ENCODE results near the gene PLCD3. TPM values are rescaled to one million over a fixed set of nuclear protein-coding genes. Genes with fewer than 3 reads are reported as not detected.

Gene PLCD3
- total and polyA plus RNA-seq, 9 of the 15 experiments (the other 6 are each of a cell fraction or from before 2014, with no cell fraction given): 0.20 to 22.6 (median 7.5) TPM

- no peak for TF ChIP-seq ZNF318 (IDR thresholded peaks at IDR 0.05; ENCODE audit: borderline replicate concordance in 1 of 2, low read depth in 1 of 2)
- TF ChIP-seq RBM39 (optimal IDR thresholded peaks at IDR 0.05; ENCODE audit: low read depth, low read length): no peak
- TF ChIP-seq ZNF280A (IDR thresholded peaks at IDR 0.05; ENCODE audit: low read depth, partially characterized antibody): no peak
- TF ChIP-seq ZNF232 (CRISPR knock-in tag; IDR thresholded peaks at IDR 0.05): peak; percentile 64; the same call in 1 of the 2 replicates
- TF ChIP-seq ZNF830 (CRISPR knock-in tag; IDR thresholded peaks at IDR 0.05): no peak
- no peak for TF ChIP-seq THAP12 (CRISPR knock-in tag; IDR thresholded peaks at IDR 0.05)
- no peak for TF ChIP-seq ZFP91 (CRISPR knock-in tag; IDR thresholded peaks at IDR 0.05)
- TF ChIP-seq THRB (CRISPR knock-in tag; conservative IDR thresholded peaks at IDR 0.05): no peak
- TF ChIP-seq MED1 (CRISPR knock-in tag; IDR thresholded peaks at IDR 0.05; ENCODE audit: borderline replicate concordance): no peak
These were observed 17.7 kb upstream of the PLCD3 start (continued) for GRCh38 chr17:45149669-45150664.

Data from K562 (cell line).